GM12878 (cell line): ENCODE measurements around the gene CHMP3.

Source experiments
- BRCA1 ChIP-seq: IDR thresholded peaks from 2 replicates; pipeline ENCODE4 v1.6.1; 2011; ENCODE audit warnings: low read depth, low read length, improper control_type of control experiment
- CBX5 ChIP-seq: sonication (generic); IDR thresholded peaks from 2 replicates; pipeline ENCODE4 v1.6.1; 2016; ENCODE audit warnings: low read depth, moderate library complexity, mild to moderate bottlenecking, inconsistent platforms
- JUNB ChIP-seq: IDR thresholded peaks from 2 replicates; pipeline ENCODE4 v1.6.1; 2016; ENCODE audit warnings: antibody characterized with exemption, mild to moderate bottlenecking
- MYC ChIP-seq: IDR thresholded peaks from 2 replicates; pipeline ENCODE4 v1.6.1; 2011; ENCODE audit warnings: mild to moderate bottlenecking, low read length, moderate library complexity, inconsistent platforms; ENCODE audit not compliant: insufficient read depth, insufficient replicate concordance, insufficient read length, severe bottlenecking
- NRF1 ChIP-seq: conservative IDR thresholded peaks from 2 replicates; pipeline ENCODE4 v1.6.1; 2011; ENCODE audit warnings: mild to moderate bottlenecking, low read depth, low read length, improper control_type of control experiment
- POLR2A ChIP-seq: IDR thresholded peaks from 2 replicates; pipeline ENCODE4 v1.6.1; 2011; ENCODE audit warnings: low read depth, mild to moderate bottlenecking, low read length
- POLR2AphosphoS5 ChIP-seq: IDR thresholded peaks from 2 replicates; pipeline ENCODE4 v1.6.1; 2011; ENCODE audit warnings: mild to moderate bottlenecking, low read length, inconsistent platforms
- POU2F2 ChIP-seq: IDR thresholded peaks from 3 replicates; pipeline ENCODE4 v1.6.1; 2011; ENCODE audit warnings: low read depth, mild to moderate bottlenecking, low read length, borderline replicate concordance
- SPI1 ChIP-seq: IDR thresholded peaks from 2 replicates; pipeline ENCODE4 v1.6.1; 2011; ENCODE audit warnings: low read depth, mild to moderate bottlenecking, low read length, moderate library complexity, borderline replicate concordance; ENCODE audit not compliant: insufficient read depth
- TF ChIP-seq, protein P1 (sequence below), 3 experiments: IDR thresholded peaks in 2 of 3; conservative IDR thresholded peaks in 1 of 3; 2 replicates each; pipeline ENCODE4 v1.5.1; 2011; ENCODE audit warnings: low read depth in 3 of 3, low read length in 3 of 3, mild to moderate bottlenecking in 3 of 3, control low read depth in 2 of 3, moderate library complexity in 2 of 3, inconsistent platforms in 1 of 3, mixed read lengths in 1 of 3; ENCODE audit not compliant: control insufficient read depth in 2 of 3, insufficient read depth in 1 of 3; ENCODE audit errors: extremely low read depth in 1 of 3
- TF ChIP-seq, protein P2 (sequence below): fragments of 450-650 bp; formaldehyde crosslinking; IDR thresholded peaks from 2 replicates; pipeline ENCODE4 v1.4.0; 2022; ENCODE audit warnings: mild to moderate bottlenecking, moderate library complexity
- TF ChIP-seq, protein P3 (sequence below): IDR thresholded peaks from 2 replicates; pipeline ENCODE4 v1.6.1; 2011; ENCODE audit warnings: low read depth, mild to moderate bottlenecking, low read length, moderate library complexity, borderline replicate concordance; ENCODE audit errors: extremely low read depth

DNA sequence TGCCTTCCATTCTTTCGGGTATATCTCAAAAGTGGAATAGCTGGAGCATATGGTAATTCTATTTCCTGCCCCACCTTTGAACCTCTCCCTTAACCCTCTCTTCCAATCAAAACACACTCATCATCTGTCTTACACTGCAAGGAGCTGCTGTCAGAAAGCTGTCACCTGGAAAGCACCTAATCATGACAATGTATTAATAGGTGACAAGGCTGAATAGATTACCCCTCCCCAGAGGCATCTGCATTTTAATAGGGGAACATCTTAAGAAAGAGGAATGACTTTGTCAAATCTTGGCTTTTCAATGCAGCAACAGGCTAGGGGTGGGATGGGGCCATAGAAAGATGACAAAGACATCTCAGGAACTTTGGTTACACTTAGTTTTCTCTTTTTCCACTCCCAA is 41.3 kb downstream of the CHMP3 start:
- TF ChIP-seq, protein P1, sequence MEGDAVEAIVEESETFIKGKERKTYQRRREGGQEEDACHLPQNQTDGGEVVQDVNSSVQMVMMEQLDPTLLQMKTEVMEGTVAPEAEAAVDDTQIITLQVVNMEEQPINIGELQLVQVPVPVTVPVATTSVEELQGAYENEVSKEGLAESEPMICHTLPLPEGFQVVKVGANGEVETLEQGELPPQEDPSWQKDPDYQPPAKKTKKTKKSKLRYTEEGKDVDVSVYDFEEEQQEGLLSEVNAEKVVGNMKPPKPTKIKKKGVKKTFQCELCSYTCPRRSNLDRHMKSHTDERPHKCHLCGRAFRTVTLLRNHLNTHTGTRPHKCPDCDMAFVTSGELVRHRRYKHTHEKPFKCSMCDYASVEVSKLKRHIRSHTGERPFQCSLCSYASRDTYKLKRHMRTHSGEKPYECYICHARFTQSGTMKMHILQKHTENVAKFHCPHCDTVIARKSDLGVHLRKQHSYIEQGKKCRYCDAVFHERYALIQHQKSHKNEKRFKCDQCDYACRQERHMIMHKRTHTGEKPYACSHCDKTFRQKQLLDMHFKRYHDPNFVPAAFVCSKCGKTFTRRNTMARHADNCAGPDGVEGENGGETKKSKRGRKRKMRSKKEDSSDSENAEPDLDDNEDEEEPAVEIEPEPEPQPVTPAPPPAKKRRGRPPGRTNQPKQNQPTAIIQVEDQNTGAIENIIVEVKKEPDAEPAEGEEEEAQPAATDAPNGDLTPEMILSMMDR (IDR thresholded peaks at IDR 0.05 in 2 of 3, conservative IDR thresholded peaks at IDR 0.05 in 1 of 3; ENCODE audit: control insufficient read depth in 2 of 3, extremely low read depth in 1 of 3, insufficient read depth in 1 of 3, low read depth in 3 of 3, low read length in 3 of 3), result no peak
- TF ChIP-seq POU2F2, result no peak
- no peak for TF ChIP-seq JUNB
- no peak for TF ChIP-seq POLR2A
- no peak for TF ChIP-seq POLR2AphosphoS5
- TF ChIP-seq BRCA1, result no peak
- TF ChIP-seq, protein P2, sequence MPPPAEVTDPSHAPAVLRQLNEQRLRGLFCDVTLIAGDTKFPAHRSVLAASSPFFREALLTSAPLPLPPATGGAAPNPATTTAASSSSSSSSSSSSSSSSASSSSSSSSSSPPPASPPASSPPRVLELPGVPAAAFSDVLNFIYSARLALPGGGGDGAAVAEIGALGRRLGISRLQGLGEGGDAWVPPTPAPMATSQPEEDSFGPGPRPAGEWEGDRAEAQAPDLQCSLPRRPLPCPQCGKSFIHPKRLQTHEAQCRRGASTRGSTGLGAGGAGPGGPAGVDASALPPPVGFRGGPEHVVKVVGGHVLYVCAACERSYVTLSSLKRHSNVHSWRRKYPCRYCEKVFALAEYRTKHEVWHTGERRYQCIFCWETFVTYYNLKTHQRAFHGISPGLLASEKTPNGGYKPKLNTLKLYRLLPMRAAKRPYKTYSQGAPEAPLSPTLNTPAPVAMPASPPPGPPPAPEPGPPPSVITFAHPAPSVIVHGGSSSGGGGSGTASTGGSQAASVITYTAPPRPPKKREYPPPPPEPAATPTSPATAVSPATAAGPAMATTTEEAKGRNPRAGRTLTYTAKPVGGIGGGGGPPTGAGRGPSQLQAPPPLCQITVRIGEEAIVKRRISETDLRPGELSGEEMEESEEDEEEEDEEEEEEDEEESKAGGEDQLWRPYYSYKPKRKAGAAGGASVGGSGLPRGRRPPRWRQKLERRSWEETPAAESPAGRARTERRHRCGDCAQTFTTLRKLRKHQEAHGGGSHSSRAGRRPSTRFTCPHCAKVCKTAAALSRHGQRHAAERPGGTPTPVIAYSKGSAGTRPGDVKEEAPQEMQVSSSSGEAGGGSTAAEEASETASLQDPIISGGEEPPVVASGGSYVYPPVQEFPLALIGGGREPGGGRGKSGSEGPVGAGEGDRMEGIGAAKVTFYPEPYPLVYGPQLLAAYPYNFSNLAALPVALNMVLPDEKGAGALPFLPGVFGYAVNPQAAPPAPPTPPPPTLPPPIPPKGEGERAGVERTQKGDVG, result no peak
- TF ChIP-seq SPI1, result no peak
- no peak for TF ChIP-seq NRF1
- no peak for TF ChIP-seq MYC
- TF ChIP-seq CBX5, result no peak
- TF ChIP-seq, protein P3, sequence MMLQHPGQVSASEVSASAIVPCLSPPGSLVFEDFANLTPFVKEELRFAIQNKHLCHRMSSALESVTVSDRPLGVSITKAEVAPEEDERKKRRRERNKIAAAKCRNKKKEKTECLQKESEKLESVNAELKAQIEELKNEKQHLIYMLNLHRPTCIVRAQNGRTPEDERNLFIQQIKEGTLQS, result no peak
